GM10847 (cell line): Measurements from ENCODE around the gene TNFSF9.
A peak's percentile ranks its signal among the peaks of the same experiment; 100 is the strongest.

Source experiments
- POLR2A ChIP-seq: IDR thresholded peaks from 2 replicates; pipeline ENCODE4 v1.6.1; 2011; ENCODE audit not compliant: insufficient read length; ENCODE audit errors: extremely low read depth

Gene TNFSF9

GRCh38 chr19:6530386-6531162 lies at the start of gene TNFSF9:
Gene TNFSF9, plus strand, starts transcription at chr19:6531026. Its CDS starts 11 bp downstream, at chr19:6531037.
- peak; percentile 100 for TF ChIP-seq POLR2A

- peak; percentile 58 for TF ChIP-seq POLR2A
These were observed 49.1 kb upstream of the TNFSF9 start, which contains the start of gene DENND1C for GRCh38 chr19:6481541-6482342. Gene DENND1C, minus strand, starts transcription at chr19:6481787. Its CDS starts 92 bp downstream, at chr19:6481695.

- TF ChIP-seq POLR2A, result no peak
These were observed 48.5 kb upstream of the TNFSF9 start for GRCh38 chr19:6482343-6482686.

- no peak for TF ChIP-seq POLR2A
These were observed 47.6 kb upstream of the TNFSF9 start for GRCh38 chr19:6483235-6483634.

- TF ChIP-seq POLR2A, result no peak
These were observed 46.6 kb upstream of the TNFSF9 start for GRCh38 chr19:6484230-6484629.

- no peak for TF ChIP-seq POLR2A
These were observed 46.0 kb upstream of the TNFSF9 start for GRCh38 chr19:6484831-6485230.

- TF ChIP-seq POLR2A, result no peak
These were observed 41.4 kb upstream of the TNFSF9 start for GRCh38 chr19:6489278-6490061.

GRCh38 chr19:6490134-6490533 lies 40.7 kb upstream of the TNFSF9 start:
- TF ChIP-seq POLR2A, result no peak

GRCh38 chr19:6491802-6492592 lies 38.8 kb upstream of the TNFSF9 start:
- no peak for TF ChIP-seq POLR2A

GRCh38 chr19:6494438-6495036 lies 36.3 kb upstream of the TNFSF9 start:
- no peak for TF ChIP-seq POLR2A

GRCh38 chr19:6495947-6496346 lies 34.9 kb upstream of the TNFSF9 start:
- TF ChIP-seq POLR2A, result no peak

GRCh38 chr19:6498294-6499036 lies 32.4 kb upstream of the TNFSF9 start:
- no peak for TF ChIP-seq POLR2A

- TF ChIP-seq POLR2A, result no peak
These were observed 31.6 kb upstream of the TNFSF9 start for GRCh38 chr19:6499052-6499790.
